Ascending aorta (tissue), 2 donors: ENCODE measurements around the gene FAM181A. TPM values are rescaled to one million over a fixed set of nuclear protein-coding genes. Genes with fewer than 3 reads are reported as not detected.

ENCODE experiments used
- DNase-seq, 2 donors: peaks; one replicate each; pipeline ENCODE4 v3.0.0-alpha.2; 2019; ENCODE audit warnings: low spot score in 2 of 2
- H3K27ac ChIP-seq, 2 donors: fragments of 200-600 bp; sonication (generic); one replicate each; pipeline ENCODE4 v1.5.1; 2016 to 2017; ENCODE audit warnings: mild to moderate bottlenecking in 1 of 2
- H3K27me3 ChIP-seq: fragments of 200-600 bp; sonication (generic); one replicate; pipeline ENCODE4 v1.5.1; 2017
- H3K36me3 ChIP-seq, 2 donors: fragments of 200-600 bp; sonication (generic); one replicate each; pipeline ENCODE4 v1.5.1; 2016
- H3K4me1 ChIP-seq, 2 donors: fragments of 200-600 bp; sonication (generic); one replicate each; pipeline ENCODE4 v1.5.1; 2016 to 2017; ENCODE audit warnings: mild to moderate bottlenecking in 1 of 2
- H3K4me3 ChIP-seq, 2 donors: fragments of 200-600 bp; sonication (generic); one replicate each; pipeline ENCODE4 v1.5.1; 2016 to 2017; ENCODE audit warnings: mild to moderate bottlenecking in 1 of 2
- H3K9me3 ChIP-seq, 2 donors: fragments of 200-600 bp; sonication (generic); one replicate each; pipeline ENCODE4 v1.5.1; 2016
- CTCF ChIP-seq, 3 experiments: fragments of 200-600 bp in 2 of 3; fragments of 450-650 bp in 1 of 3; sonication (generic) in 2 of 3; IDR thresholded peaks; one replicate each; pipeline ENCODE4 v1.5.1; 2016 to 2019; ENCODE audit warnings: antibody characterized with exemption in 3 of 3, mild to moderate bottlenecking in 1 of 3, moderate library complexity in 1 of 3
- intact Hi-C: fragments of 100-400 bp; cut with DNase I; formaldehyde crosslinking; loops from one replicate; pipeline ENCODE4 v1.15.1; 2023
- total RNA-seq: library from RNA; depleted of rRNA; stranded (reverse); fragments of >200 nt; gene quantifications from one replicate; pipeline ENCODE4 v1.1.0, GENCODE V29; 2016

Gene FAM181A
- total RNA-seq, 1 donor from 2014 or later: not detected

DNA sequence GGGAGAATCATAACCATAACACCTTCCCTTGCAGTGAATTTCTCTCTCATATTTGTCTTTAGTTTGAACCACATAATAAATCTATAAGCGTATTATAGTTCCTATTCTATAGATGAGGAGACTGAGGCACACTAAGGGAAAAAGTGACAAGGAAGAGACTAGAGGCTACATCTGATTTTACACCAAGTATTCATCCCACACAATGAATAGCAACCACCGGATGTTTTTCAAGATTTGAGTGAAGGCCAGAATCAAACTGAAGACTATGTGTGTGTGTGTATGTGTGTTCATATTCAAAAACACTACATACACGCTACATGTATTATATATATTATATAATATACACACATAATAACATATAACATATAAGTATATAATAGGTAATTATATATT lies 44.5 kb downstream of the FAM181A start:
- H3K4me3 ChIP-seq: peak overlapping the region; percentile 43 to 68
- peak overlapping the region; percentile 95 for H3K27ac ChIP-seq
- H3K27me3 ChIP-seq: no peaks in the 10 kb centered on the region
- H3K36me3 ChIP-seq: no peaks in the 10 kb centered on the region
- intact Hi-C loops: loop anchor here (2.0 kb wide), 1 partner anchor 31 kb away; no protein-coding TSS in a partner anchor
- peaks cover 11 to 58% of the 10 kb centered on the region in 2 donors for H3K4me1 ChIP-seq
- DNase-seq: no peak
- H3K9me3 ChIP-seq: no peaks in the 10 kb centered on the region
- TF ChIP-seq CTCF (IDR thresholded peaks at IDR 0.05): no peak

DNA sequence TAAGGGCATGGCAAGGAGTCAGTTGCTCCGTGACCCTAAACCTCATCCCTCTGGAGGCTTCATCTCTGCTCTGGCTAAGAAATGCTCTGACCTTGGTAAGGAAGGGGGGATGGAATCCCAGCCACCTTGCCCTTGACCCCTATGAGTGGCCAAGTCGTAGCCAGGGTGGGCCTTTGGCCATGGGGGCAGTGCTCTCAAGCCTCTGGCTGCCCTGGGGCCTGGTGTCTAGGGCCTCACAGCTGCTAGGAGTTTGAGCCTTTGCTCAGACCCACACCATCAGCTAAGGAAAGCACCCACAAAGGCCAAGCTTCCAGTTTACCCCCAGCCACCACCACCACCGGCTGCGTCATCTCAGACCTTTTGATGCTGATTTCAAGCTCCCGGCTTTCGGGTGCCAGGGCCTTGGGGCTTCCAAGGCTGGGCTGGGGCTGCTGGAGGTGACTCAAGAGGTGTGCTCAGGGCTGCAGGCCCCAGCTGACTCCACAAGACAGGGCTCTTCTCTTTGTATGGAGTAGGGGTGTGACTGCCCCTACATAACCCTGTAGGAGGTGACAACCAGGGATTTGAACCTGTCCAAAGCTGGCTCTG lies 45.6 kb downstream of the FAM181A start:
- intact Hi-C loops: no loop called here

GRCh38 chr14:93973607-93974006 lies 46.5 kb downstream of the FAM181A start:
- H3K27ac ChIP-seq: peak overlapping the region; percentile 95
- H3K4me3 ChIP-seq: peak overlapping the region; percentile 48 to 68
- H3K9me3 ChIP-seq: no peaks in the 10 kb centered on the region
- H3K36me3 ChIP-seq: no peaks in the 10 kb centered on the region
- intact Hi-C loops: no loop called here
- no peak for TF ChIP-seq CTCF (IDR thresholded peaks at IDR 0.05)
- no peaks in the 10 kb centered on the region for H3K27me3 ChIP-seq
- H3K4me1 ChIP-seq: peaks cover 15 to 57% of the 10 kb centered on the region in 2 donors
- DNase-seq: no peak

More for the DNA sequence above, 45.6 kb downstream of the FAM181A start:
- peak overlapping the region; percentile 95 for H3K27ac ChIP-seq
- peak overlapping the region in 1 of 2 donors; percentile 68 for H3K4me3 ChIP-seq
- no peak for TF ChIP-seq CTCF (IDR thresholded peaks at IDR 0.05)
- H3K9me3 ChIP-seq: no peaks in the 10 kb centered on the region
- H3K4me1 ChIP-seq: peaks cover 17 to 57% of the 10 kb centered on the region in 2 donors
- DNase-seq: no peak
- no peaks in the 10 kb centered on the region for H3K36me3 ChIP-seq
- H3K27me3 ChIP-seq: no peaks in the 10 kb centered on the region

DNA sequence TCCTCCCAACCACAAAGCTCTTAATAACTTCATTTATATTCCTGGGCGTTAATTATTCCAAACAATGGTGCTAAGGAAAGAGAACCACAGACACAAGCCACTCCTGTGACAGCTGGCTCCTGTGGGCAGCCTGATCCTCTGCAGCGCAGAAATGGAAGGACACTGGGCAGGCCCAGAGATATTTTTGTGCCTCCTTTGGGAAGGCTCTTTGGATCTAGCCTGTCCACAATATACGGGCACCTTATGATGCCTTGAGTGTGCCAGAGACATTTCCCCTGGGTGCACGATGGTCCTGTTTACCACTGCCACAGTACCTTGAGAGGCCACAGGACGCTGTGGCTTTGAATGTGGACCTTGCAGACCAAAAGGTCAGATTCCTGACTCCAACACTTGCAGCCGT lies 47.2 kb downstream of the FAM181A start:
- no peaks in the 10 kb centered on the region for H3K9me3 ChIP-seq
- peaks cover 11 to 52% of the 10 kb centered on the region in 2 donors for H3K4me1 ChIP-seq
- no peak for DNase-seq
- intact Hi-C loops: no loop called here
- no peaks in the 10 kb centered on the region for H3K36me3 ChIP-seq
- no peak for TF ChIP-seq CTCF (IDR thresholded peaks at IDR 0.05)
- H3K27ac ChIP-seq: peak overlapping the region; percentile 95
- H3K27me3 ChIP-seq: no peaks in the 10 kb centered on the region
- peak overlapping the region; percentile 48 to 68 for H3K4me3 ChIP-seq

GRCh38 chr14:93974833-93975232 lies 47.7 kb downstream of the FAM181A start:
- intact Hi-C loops: no loop called here
- Histone ChIP-seq H3K27ac (peak overlapping the region; percentile 95), H3K4me3 (peak overlapping the region; percentile 48 to 68), H3K36me3 (no peaks in the 10 kb centered on the region), H3K27me3 (no peaks in the 10 kb centered on the region), H3K4me1 (peaks cover 10 to 48% of the 10 kb centered on the region in 2 donors), H3K9me3 (no peaks in the 10 kb centered on the region)
- TF ChIP-seq CTCF (IDR thresholded peaks at IDR 0.05): no peak
- DNase-seq: no peak
